Measurements from ENCODE around the gene ABCA6. TPM values are rescaled to one million over a fixed set of nuclear protein-coding genes. Genes with fewer than 3 reads are reported as not detected.

ABCA6 gene
- total and polyA plus RNA-seq, 2 of the 13 experiments (the other 11 are each of a cell fraction or from before 2014, with no cell fraction given), result 0.05 to 0.11 TPM

GRCh38 chr17:69050999-69051775 is 90.5 kb downstream of the ABCA6 start (continued):
- no peak for TF ChIP-seq PRDM15 (CRISPR knock-in tag; IDR thresholded peaks at IDR 0.05)
- peak in 1 of 2 experiments; percentile 88; a peak in 2 of 4 replicates for TF ChIP-seq KLF16 (CRISPR knock-in tag; IDR thresholded peaks at IDR 0.05)
- TF ChIP-seq ELF3 (CRISPR knock-in tag; IDR thresholded peaks at IDR 0.05), result peak; percentile 88
- 0 out of 2 replicates have a peak, but pooled peaks have one; percentile 37 for TF ChIP-seq ZSCAN31 (CRISPR knock-in tag; IDR thresholded peaks at IDR 0.05; ENCODE audit: low read depth)
- no peak for TF ChIP-seq HINFP (CRISPR knock-in tag; IDR thresholded peaks at IDR 0.05; ENCODE audit: low read depth)
- TF ChIP-seq NCOR1 (IDR thresholded peaks at IDR 0.05; ENCODE audit: borderline replicate concordance, low read length), result peak; percentile 50; the same call in 1 of the 2 replicates
- TF ChIP-seq FOXM1 (CRISPR knock-in tag; IDR thresholded peaks at IDR 0.05), result no peak
- TF ChIP-seq ZNF772 (CRISPR knock-in tag; IDR thresholded peaks at IDR 0.05), result no peak
- no peak for TF ChIP-seq ZNF225 (CRISPR knock-in tag; IDR thresholded peaks at IDR 0.05)
- TF ChIP-seq ZNF530 (CRISPR knock-in tag; IDR thresholded peaks at IDR 0.05; ENCODE audit: low read depth), result no peak
- TF ChIP-seq ZHX2 (IDR thresholded peaks at IDR 0.05; ENCODE audit: low read depth), result no peak
- no peak for TF ChIP-seq ZHX2 (CRISPR knock-in tag; IDR thresholded peaks at IDR 0.05; ENCODE audit: borderline replicate concordance)
- TF ChIP-seq ATF1 (CRISPR knock-in tag; IDR thresholded peaks at IDR 0.05), result peak; percentile 46; the same call in 1 of the 2 replicates
- TF ChIP-seq PBX2 (CRISPR knock-in tag; IDR thresholded peaks at IDR 0.05), result no peak
- TF ChIP-seq BHLHE40 (IDR thresholded peaks at IDR 0.05; ENCODE audit: low read length), result no peak
- TF ChIP-seq KMT2B (CRISPR knock-in tag; IDR thresholded peaks at IDR 0.05), result no peak
- 0 out of 2 replicates have a peak, but pooled peaks have one; percentile 50 for TF ChIP-seq ZNF343 (CRISPR knock-in tag; IDR thresholded peaks at IDR 0.05)
- no peak for TF ChIP-seq ZFP36L2 (CRISPR knock-in tag; IDR thresholded peaks at IDR 0.05)

All from HepG2 (cell line).